ENCODE results near the gene CRYBG2.

The CRYBG2 gene, protein sequence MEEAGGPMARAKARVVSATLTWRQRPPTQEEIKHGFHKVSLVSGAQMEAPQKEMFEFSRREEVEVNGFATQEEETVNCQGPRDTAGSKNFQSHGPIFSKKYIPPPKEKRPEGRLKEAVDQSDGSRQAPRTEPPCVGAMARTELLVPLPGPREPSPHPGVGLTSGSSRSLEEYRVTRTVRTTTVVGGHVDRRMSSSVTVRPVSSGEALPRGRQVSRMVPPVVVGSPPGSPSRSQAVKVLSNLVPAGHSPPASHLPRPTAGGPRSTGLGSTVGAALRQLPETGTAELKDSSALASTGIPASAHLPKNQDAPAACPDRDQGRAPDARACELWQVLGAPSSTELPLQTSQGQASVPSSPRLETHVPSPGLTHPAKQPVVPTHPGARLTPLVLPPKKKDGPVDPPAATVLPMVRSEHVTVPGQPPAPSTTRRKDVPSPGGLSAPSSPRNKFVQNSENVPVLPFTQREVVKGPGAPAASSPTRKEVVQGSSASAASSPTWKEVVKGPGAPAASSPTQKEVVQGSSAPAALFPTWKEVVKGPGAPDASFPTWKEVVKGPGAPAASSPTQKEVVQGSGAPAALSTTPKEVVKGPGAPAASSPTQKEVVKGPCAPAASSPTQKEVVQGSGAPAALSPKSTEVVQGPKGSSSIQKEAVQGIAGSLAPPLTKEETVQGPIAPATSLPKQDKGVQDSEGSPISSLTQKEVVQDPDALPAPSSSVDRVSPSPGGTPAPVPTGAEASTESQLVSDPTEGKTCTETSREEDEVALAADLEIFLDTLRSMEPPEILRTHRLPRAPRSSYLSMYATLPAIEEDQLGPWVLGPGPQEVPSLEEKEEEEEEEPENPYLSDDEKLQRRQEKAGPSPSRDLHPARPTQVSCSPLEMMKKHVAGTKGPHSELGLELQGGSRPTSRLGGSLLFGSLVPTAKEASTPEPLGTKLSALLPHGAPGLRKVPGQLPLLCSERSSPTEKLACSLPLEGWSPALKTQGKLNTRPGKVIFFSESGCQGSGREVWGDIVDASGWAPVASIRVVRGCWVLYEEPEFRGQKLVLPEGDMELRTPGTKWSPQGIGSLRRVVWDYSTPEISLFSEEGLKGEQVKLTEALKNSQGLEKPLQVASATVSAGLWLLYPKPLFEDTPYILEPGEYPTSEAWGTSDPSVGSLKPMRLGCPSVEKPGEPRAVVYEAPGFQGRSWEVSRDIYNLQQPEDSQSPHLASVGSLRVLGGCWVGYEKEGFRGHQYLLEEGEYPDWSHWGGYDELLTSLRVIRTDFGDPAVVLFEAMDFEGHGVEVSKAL (N-terminal part only)

DNA sequence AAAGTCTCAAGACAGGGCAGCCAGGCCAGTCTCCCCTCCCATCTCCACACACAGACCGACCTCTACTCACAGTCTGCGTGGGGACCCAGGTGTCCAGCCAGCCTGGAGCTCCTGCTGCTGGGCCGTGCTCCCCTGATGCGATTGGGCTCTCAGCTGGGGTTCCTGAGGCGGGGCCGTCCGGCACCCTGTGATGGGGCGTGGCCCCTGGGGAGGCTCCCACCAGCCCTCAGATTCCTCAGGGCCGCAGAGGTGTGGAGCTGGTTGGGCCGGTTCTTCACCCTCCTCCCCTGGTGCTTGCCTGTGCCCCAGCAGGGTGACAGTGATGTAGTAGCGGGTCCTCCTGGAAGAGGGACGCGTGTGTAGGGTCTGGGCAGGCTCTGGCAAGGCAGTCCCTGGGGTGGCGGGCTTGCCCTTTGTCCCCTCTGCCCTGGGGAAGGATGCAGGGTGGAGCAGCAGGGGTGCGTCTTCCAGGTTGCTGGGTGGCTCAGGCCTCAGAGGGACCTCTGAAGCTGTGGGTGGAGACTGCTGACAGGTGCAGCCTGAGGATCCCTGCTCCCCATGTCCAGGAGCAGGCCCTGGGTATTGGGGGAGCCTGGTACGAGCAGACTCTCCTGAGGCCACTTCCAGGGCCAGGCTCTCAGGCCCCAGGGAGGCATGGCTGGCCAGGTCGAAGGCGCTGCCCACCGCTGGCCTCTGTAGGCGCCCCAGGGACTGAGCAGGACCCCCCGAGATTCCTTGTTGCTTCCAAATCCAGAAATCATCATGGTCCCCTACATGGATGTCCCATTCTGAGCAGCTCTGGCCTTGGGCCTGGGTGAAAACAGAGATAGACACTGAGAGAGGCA, at the start of gene CRYBG2:
CRYBG2 (minus strand) TSS at position 155 of the 845 bp plus-strand sequence. CDS start 7,473 bp downstream, outside the sequence.
- DNase-seq, result no peak
- Histone ChIP-seq H3K36me3 (replicated peaks) (no peaks in the 10 kb centered on the region), H3K4me3 (ENCODE audit: low read depth, low read length) (no peak within 1 kb of the TSS), H3K27ac (no peak within 1 kb of the TSS), H3K27me3 (replicated peaks) (no peaks in the 10 kb centered on the region)
- in situ Hi-C loops (cut with HindIII; ENCODE audit: low pct_ligation_motif_present, low sequenced_read_pairs), result no loop called here
- TF ChIP-seq, protein P1, sequence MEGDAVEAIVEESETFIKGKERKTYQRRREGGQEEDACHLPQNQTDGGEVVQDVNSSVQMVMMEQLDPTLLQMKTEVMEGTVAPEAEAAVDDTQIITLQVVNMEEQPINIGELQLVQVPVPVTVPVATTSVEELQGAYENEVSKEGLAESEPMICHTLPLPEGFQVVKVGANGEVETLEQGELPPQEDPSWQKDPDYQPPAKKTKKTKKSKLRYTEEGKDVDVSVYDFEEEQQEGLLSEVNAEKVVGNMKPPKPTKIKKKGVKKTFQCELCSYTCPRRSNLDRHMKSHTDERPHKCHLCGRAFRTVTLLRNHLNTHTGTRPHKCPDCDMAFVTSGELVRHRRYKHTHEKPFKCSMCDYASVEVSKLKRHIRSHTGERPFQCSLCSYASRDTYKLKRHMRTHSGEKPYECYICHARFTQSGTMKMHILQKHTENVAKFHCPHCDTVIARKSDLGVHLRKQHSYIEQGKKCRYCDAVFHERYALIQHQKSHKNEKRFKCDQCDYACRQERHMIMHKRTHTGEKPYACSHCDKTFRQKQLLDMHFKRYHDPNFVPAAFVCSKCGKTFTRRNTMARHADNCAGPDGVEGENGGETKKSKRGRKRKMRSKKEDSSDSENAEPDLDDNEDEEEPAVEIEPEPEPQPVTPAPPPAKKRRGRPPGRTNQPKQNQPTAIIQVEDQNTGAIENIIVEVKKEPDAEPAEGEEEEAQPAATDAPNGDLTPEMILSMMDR (IDR thresholded peaks at IDR 0.05; ENCODE audit: low read depth, low read length, missing control alignments), result no peak

DNA sequence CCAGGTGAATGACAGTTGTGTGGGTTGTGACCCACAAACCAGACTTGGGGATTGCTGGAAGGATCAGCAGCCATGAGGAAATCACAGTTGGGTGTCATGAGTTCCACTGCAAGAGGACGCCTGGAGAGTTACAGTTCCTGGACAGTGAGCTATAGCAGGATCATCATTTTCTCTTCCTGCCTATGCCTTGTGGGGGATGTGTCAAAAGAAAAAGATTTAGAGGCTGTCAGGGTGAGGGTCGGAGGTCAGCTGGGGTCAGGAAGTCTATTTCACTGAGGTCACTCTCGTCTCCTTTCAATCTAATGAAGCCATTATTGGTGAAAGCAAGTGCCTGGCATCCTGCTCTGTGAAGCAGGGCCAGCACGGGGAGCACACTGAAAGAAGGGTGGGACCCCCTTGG, 49.7 kb upstream of the CRYBG2 start:
- no peak overlapping the region for H3K4me3 ChIP-seq (ENCODE audit: low read depth, low read length)
- H3K27me3 ChIP-seq (replicated peaks), result no peaks in the 10 kb centered on the region
- in situ Hi-C loops (cut with HindIII; ENCODE audit: low pct_ligation_motif_present, low sequenced_read_pairs), result no loop called here
- no peak for DNase-seq
- H3K36me3 ChIP-seq (replicated peaks), result no peaks in the 10 kb centered on the region
- no peak overlapping the region for H3K27ac ChIP-seq
- TF ChIP-seq, protein P1 (IDR thresholded peaks at IDR 0.05; ENCODE audit: low read depth, low read length, missing control alignments), result no peak

DNA sequence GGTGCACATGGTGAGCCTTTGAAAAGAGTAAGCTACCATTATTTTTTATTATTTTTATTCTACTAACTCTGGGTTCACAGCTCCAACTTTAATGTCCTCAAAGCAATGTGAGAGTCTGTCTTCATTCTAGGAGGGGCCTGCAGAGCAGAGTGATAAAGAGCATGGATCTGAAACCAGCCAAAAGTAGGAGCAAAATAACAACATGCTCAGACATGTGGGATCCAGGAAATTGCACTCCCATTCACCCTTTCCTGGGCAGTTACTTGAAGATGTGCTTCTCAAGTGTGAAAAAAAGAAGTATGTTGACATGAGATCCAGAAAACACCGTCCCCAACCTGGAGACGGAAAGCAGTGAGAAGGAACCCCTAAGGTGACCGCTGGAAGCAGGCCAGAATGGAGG, 48.0 kb upstream of the CRYBG2 start:
- TF ChIP-seq, protein P1 (IDR thresholded peaks at IDR 0.05; ENCODE audit: low read depth, low read length, missing control alignments), result no peak
- no peak overlapping the region for H3K27ac ChIP-seq
- H3K36me3 ChIP-seq (replicated peaks), result no peaks in the 10 kb centered on the region
- in situ Hi-C loops (cut with HindIII; ENCODE audit: low pct_ligation_motif_present, low sequenced_read_pairs), result no loop called here
- H3K27me3 ChIP-seq (replicated peaks), result no peaks in the 10 kb centered on the region
- DNase-seq, result no peak
- no peak overlapping the region for H3K4me3 ChIP-seq (ENCODE audit: low read depth, low read length)

DNA sequence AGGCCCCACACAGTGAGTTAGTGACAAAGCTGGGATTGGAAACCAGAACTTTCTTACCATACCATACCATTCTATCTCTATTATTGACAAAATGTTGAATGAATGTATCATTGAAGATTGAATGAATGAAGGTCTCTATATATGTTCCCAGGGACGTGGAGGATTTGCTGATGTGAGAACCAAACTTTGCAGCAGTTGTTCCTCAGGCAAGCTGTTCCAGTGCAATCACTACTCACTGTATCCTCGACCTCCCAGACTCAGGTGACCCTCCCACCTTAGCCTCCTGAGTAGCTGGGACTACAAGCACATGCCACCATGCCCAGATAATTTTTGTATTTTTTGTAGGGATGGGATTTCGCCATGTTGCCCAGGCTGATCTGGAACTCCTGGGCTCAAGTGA, 45.1 kb upstream of the CRYBG2 start:
- no peak overlapping the region for H3K4me3 ChIP-seq (ENCODE audit: low read depth, low read length)
- no peak overlapping the region for H3K27ac ChIP-seq
- H3K27me3 ChIP-seq (replicated peaks), result no peaks in the 10 kb centered on the region
- no peak for DNase-seq
- in situ Hi-C loops (cut with HindIII; ENCODE audit: low pct_ligation_motif_present, low sequenced_read_pairs), result no loop called here
- H3K36me3 ChIP-seq (replicated peaks), result no peaks in the 10 kb centered on the region
- TF ChIP-seq, protein P1 (IDR thresholded peaks at IDR 0.05; ENCODE audit: low read depth, low read length, missing control alignments), result no peak

DNA sequence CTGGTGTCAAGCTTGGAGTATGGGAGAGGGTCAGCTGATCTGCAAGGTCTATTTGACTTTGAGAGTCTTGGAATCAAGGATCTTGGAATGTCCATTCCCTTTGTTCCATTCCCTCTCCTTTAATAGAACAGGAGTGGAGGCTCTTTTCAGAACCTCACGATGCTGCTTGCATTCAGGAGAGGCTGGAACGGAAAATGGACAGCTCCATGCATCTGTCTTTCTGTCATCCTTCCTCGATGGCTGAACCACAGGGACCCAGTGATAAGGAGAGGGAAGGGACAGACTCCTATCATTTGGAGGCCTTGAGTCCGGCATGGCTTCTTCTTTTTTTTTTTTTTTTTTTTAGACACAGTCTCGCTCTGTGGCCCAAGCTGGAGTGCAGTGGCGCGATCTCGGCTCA, 41.8 kb upstream of the CRYBG2 start:
- TF ChIP-seq, protein P1 (IDR thresholded peaks at IDR 0.05; ENCODE audit: low read depth, low read length, missing control alignments), result no peak
- in situ Hi-C loops (cut with HindIII; ENCODE audit: low pct_ligation_motif_present, low sequenced_read_pairs), result no loop called here
- no peak for DNase-seq
- no peak overlapping the region for H3K4me3 ChIP-seq (ENCODE audit: low read depth, low read length)
- H3K27me3 ChIP-seq (replicated peaks), result no peaks in the 10 kb centered on the region
- H3K36me3 ChIP-seq (replicated peaks), result no peaks in the 10 kb centered on the region
- H3K27ac ChIP-seq, result no peak overlapping the region
